ENCODE data around the gene PIGM. TPM values are rescaled to one million over a fixed set of nuclear protein-coding genes. Genes with fewer than 3 reads are reported as not detected.
A peak's percentile ranks its signal among the peaks of the same experiment; 100 is the strongest.

Gene PIGM
- total RNA-seq, 1 donor from 2014 or later, result 3.5 TPM

- no peak for DNase-seq
Observed at GRCh38 chr1:160022330-160023310, 9.2 kb downstream of the PIGM start.

DNA sequence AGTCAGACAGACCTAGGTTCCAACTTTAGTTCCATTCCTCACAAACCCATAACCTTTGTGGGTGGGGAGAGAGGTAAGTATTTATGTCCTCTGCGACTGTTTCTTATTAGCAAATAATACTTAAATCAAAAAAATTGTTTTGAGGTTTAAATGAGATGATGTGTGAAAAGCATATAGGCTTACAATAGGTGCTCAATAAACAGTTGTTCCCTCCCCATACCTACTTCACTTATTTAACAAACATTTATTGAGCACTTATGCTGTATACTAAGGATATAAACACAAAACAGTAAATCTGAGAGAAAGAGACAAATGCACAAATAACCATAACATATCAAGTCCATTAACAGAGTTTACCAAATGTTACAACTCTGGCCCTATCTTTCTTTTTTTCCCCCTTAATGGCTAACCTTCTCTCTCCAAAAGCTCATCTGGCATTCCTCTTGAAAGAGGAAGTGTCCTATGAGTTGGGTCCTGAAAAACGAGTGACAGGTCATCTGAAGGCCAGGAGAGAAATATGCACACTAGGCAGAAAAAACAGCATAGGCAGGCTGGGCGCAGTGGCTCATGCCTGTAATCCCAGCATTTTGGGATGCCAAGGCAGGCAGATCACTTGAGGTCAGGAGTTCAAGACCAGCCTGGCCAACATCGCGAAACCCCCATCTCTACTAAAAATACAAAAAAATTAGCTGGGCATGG lies 10.3 kb downstream of the PIGM start:
- no peak for DNase-seq

DNA sequence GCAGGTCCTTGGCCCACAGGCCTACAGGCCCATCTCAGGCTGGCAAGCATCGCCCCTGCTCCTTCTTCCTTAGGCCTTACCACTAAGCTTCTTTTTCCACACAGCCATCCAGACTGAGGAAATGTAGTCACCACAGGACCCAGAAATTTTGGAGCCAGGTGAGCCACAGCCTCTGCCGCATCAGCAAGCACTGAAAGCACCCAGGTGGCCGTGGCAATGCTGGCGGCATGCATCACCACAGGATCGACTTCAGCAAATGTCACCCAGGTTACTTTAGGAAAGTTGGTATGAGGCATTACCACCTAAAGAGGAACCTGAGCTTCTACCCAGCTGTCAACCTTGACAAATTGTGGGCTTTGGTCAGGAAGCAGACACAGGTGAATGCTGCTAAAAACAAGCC lies 11.6 kb downstream of the PIGM start:
- no peak for DNase-seq

GRCh38 chr1:160018900-160019299 lies 12.9 kb downstream of the PIGM start:
- DNase-seq, result no peak

- DNase-seq, result no peak
Observed at GRCh38 chr1:160018347-160018746, 13.4 kb downstream of the PIGM start.

DNA sequence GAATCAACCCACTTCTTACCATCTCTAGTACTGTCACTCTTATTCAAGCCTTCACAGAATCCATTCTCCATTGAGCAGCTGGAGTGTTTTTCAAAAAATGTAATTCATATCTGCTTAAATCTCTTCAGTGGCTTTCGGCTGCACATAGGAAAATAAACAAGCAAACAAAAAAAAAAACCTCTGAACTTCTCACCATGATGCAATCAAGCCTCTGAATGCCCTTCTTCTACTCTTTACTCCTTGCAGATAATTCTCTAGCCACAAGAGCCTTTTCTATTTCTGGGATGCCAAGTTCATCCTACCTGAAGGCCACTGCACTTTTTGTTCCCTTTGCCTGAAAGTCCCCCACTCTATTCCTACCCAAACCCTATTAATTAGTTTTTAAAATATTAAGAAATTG lies 14.2 kb downstream of the PIGM start:
- no peak for DNase-seq

DNA sequence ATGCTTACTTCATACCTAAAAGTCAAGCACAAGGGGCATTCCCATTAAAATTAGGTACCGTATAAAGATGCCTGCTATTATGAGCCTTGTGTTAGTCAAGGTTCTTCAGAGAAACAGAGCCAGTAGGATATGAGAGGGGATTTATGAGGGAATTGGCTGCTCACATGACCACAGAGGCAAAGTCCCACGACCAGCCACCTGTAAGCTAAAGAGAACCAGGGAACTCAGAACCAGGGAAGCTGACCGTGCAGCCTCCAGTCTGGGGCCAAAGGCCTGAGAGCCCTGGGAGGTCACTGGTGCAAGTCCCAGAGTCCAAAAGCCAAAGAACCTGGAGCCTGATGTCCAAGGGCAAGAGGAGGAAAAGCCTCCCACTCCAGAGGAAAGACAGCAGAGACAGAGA lies 20.0 kb downstream of the PIGM start:
- DNase-seq, result no peak

- DNase-seq, result no peak
Observed at GRCh38 chr1:160009801-160010200, 22.0 kb downstream of the PIGM start.

DNA sequence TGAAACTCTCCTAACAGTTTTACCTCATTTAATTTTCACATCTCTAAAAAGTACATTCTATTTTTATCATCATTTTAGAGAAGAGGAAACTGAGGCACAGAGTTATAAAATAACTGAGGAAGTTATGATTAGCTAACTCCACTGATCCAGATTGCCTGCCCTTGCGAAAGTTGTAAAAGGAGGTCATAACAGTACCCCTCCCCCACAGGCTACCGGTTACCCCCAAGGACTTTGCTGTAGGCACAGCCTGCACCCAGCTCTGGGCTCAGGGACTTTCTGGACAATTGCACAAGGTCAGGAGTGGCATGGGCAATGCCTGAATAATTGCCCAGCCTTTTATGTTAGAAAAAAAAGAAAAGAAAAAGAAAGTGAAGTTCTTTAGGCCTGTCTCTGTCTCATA lies 22.7 kb downstream of the PIGM start:
- DNase-seq, result no peak

- peak; percentile 12 for DNase-seq
Observed at GRCh38 chr1:160007577-160008200, 24.1 kb downstream of the PIGM start.

- no peak for DNase-seq
Observed at GRCh38 chr1:160006312-160006940, 25.4 kb downstream of the PIGM start.

DNA sequence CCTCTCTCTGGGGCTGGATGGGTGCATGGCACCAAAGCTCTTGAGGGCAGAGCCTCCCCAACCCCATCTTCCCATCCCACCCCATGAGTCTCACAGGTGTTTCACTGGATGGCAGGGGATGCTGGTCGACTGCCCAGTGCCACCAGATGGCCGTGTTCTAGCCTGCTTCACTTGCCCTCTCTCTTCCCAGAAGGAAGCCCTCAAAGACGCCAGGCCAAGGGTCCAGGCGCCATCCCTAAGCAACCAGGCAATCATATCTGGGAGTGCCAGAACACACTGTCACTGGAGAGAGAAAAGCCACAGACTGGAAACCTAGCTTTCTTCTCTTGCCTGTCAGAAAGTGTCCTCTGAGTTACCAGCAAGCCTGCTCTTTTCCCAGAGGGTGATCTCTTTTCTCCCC lies 26.7 kb downstream of the PIGM start:
- no peak for DNase-seq

DNA sequence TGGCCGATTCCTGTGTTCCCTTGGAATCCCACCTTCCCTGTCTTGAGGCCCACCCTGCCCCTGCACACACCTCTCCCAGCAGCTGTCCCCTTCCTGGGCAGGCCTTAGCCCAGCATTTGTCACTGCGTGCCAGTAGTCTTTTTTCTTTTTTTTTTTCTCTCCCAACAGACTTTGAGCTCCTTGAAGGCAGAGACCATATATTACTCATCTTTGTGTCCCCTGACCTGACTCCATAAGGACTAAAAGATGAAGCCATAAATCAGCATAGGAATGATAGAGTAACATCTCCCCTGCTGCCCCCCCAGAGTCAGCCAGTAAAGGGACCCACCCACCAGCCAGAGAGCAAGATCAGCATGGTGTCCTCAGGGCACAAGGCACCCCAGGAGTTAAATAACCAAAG lies 27.4 kb downstream of the PIGM start:
- no peak for DNase-seq

DNA sequence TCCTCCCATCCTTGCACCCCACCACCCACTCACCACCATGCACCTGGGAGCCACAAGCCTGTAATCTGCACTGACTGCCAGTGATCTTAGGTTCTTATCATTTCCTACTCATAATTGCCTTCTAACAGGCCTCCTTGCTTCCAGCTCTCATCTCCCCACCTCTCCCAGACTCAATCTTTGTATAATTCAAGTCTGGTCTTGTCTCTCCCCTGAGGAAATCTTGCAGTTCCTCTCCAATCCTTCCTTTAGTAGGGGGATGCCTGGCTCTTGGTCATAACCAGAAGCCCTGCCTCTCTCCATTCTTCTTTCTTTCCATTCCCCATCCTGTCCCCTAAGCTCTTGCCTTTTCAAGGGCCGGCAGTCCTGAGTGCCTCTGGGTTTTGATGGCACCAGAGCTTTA lies 27.8 kb downstream of the PIGM start:
- DNase-seq, result no peak

DNA sequence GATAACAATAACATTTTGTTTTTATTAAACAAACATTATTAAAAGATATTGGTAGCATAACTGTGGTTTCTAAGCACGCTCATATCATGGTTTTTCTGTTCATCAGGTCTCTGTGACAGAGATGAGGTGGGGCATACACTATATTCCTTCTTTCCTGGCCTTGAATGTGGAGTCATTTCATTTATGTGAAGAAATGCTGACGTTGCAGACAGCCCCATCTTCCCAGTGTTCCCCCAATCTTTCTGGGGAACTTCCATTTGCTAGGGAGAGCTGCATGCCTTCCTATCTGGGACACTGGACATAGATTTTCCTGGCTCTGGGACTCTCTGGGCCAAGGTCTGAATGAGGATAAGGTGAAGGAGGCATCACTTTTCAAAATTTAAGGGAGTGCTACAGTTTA lies 30.4 kb downstream of the PIGM start:
- no peak for DNase-seq

- DNase-seq, result no peak
Observed at GRCh38 chr1:159999204-159999603, 32.6 kb downstream of the PIGM start.

DNA sequence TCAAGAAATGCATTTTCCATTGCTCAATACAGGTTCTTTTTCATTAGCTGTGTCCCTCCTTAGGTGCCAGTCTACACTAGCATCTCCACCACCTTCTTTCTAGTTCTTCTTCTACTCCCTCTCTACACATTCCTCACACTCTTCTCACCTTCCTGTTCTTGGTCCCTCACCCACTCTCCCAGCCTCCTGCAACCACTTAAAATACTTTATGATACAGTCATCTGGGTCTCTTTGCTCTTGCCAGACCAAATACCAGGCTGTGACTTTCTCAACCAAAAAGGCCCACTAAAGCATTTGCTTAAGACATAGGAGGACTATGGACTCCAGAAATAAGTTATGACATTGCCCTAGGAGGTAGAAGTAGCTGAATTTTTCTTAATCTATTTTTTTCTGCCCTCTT lies 35.1 kb downstream of the PIGM start:
- DNase-seq, result no peak

GRCh38 chr1:159994896-159995295 lies 36.9 kb downstream of the PIGM start:
- no peak for DNase-seq

- no peak for DNase-seq
Observed at GRCh38 chr1:159993911-159994310, 37.9 kb downstream of the PIGM start.

DNA sequence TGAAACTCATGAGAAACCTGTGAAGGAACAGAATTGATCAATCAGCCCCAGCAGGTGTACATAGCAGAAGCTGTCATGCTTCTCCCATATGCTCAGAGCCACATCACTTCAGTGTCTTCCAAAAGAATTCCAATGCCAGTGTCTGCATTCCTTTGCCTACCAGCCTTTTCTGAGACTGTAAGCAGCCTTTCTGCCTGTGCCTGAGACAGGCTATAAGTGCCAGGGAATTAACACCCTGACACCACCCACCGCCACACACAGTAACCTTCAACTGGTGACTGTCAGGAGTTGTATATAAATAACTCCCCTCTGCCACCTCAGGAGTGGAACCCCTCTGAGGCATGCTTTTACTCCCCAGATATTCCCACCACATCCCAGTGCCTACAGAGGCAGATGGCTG lies 39.6 kb downstream of the PIGM start:
- no peak for DNase-seq

GRCh38 chr1:159991513-159991912 lies 40.3 kb downstream of the PIGM start:
- no peak for DNase-seq

DNA sequence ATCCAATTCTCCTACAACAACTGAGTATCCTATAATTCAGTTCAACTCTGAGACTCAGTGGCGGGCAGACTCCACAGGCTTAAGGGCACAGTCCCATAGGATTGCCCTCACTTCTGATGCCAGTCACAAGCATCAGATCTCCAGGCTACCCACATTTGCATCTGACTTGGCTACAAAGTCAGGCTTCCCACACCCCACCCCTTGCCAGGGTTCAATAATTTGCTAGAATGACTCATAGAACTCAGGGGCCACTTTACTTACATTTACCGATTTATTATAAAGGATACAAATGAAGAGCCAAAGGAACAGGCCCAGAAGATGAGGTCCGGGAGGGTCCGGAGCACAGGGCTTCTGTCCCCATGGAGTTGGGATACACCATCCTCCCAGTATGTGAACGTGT lies 41.8 kb downstream of the PIGM start:
- DNase-seq, result no peak

DNA sequence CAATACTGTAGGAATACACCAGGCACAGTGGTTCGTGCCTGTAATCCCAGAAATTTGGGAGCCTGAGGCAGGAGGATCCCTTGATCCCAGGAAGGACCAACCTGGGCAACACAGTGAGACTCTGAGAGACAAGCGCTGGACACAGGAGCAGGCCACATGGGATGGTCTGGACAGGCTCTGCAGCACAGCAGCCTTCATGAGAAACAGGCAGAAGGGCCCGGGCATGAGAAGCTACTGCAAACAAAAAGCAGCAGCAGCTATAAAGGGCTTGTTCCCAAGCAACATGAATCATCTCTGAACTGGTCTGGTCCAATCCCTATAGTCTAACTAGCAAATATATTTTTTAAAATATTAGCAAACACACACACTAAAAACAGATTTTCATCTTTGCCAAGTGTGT lies 42.2 kb downstream of the PIGM start:
- DNase-seq, result no peak
